Progenitor cell of endocrine pancreas (in vitro differentiated cells): ENCODE data around the gene GSG1. TPM values are rescaled to one million over a fixed set of nuclear protein-coding genes. Genes with fewer than 3 reads are reported as not detected.

Source experiments
- DNase-seq: peaks from one replicate; pipeline ENCODE4 v3.0.0; 2021; ENCODE audit warnings: low spot score; ENCODE audit not compliant: unreplicated experiment
- H3K27ac Mint-ChIP-seq: 2 replicates; pipeline ENCODE4 v1.8.0; 2021; ENCODE audit warnings: mild to moderate bottlenecking, moderate library complexity, mixed read lengths
- H3K27me3 Mint-ChIP-seq: 2 replicates; pipeline ENCODE4 v1.8.0; 2021; ENCODE audit warnings: mixed read lengths
- H3K36me3 Mint-ChIP-seq: 2 replicates; pipeline ENCODE4 v1.8.0; 2022; ENCODE audit warnings: mixed read lengths; ENCODE audit not compliant: insufficient read depth
- H3K4me1 Mint-ChIP-seq: 2 replicates; pipeline ENCODE4 v1.8.0; 2021; ENCODE audit warnings: low read depth, mixed read lengths
- H3K4me3 Mint-ChIP-seq: 2 replicates; pipeline ENCODE4 v1.8.0; 2021; ENCODE audit warnings: low read depth, mild to moderate bottlenecking, moderate library complexity, mixed read lengths
- H3K9me3 Mint-ChIP-seq: 2 replicates; pipeline ENCODE4 v1.8.0; 2021; ENCODE audit warnings: low read depth, mixed read lengths
- total RNA-seq: library from RNA; stranded (reverse); gene quantifications from 2 replicates; pipeline ENCODE4 v1.2.1, GENCODE V29; 2021
- TF ChIP-seq, protein P1 (sequence below): fragments of 200-600 bp; sonication (generic); IDR thresholded peaks from one replicate; pipeline ENCODE4 v1.5.0; 2021; ENCODE audit warnings: antibody characterized with exemption, mild to moderate bottlenecking; ENCODE audit not compliant: unreplicated experiment

The GSG1 gene
- total RNA-seq, 1 donor from 2014 or later = 0.46 TPM

DNA sequence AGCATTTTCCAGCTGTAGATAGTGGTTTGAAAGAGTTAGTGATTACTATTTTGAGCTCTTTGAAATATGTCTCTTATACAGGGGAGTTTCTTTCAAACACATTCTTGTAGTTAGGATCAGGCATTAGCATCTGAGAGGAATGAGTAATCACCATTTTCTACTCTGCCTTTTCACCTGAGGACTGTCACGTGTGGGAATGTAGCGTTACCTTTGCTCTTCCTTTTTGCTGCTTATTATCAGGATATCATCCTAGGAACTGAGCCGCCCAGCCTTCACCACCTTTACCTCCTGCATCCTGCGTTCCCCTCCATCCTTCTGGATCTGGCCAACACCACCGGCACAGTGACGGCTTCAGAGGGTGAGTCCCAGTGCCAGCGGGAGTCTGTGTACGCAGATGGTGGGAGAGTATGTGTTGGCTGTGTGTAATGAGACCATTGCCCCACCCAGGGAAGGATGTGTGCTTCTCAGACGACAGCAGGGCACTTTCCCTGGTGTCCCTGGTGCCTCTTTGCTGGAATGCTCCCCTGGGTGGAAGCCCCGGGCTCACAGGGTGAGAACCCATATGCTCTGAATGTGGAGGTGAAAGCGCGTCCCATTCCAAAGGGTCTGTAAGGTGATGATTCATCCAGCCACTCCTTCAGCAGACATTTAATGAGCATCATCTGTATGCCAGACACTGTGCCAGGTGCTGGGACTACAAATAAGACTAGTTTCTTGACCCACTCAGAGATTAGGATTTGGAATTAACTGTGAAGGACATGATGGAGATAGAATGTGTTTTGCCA lies 27.5 kb downstream of the GSG1 start:
- Mint-ChIP-seq H3K27ac (no peak overlapping the region), H3K4me3 (no peak overlapping the region), H3K36me3 (peaks cover 42% of the 10 kb centered on the region), H3K4me1 (no peaks in the 10 kb centered on the region), H3K9me3 (no peaks in the 10 kb centered on the region), H3K27me3 (no peaks in the 10 kb centered on the region)
- DNase-seq = no peak
- TF ChIP-seq, protein P1, sequence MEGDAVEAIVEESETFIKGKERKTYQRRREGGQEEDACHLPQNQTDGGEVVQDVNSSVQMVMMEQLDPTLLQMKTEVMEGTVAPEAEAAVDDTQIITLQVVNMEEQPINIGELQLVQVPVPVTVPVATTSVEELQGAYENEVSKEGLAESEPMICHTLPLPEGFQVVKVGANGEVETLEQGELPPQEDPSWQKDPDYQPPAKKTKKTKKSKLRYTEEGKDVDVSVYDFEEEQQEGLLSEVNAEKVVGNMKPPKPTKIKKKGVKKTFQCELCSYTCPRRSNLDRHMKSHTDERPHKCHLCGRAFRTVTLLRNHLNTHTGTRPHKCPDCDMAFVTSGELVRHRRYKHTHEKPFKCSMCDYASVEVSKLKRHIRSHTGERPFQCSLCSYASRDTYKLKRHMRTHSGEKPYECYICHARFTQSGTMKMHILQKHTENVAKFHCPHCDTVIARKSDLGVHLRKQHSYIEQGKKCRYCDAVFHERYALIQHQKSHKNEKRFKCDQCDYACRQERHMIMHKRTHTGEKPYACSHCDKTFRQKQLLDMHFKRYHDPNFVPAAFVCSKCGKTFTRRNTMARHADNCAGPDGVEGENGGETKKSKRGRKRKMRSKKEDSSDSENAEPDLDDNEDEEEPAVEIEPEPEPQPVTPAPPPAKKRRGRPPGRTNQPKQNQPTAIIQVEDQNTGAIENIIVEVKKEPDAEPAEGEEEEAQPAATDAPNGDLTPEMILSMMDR = no peak

DNA sequence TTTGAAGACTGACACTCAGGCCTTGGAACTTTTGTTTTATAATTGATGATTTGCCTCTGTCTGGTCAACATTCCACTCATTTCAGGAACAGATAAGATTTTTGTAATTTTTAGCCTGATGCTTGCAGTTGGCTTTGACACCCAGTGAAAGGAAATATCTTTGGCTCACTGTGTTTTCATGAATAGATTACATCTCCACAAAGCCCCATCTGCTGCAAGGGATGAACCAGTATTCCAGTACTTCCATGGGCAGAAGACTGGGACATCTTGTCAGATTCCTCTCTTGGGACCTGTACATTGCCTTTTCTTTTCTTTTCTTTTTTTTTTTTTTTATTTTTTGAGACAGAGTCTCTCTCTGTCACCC lies 28.4 kb downstream of the GSG1 start:
- Mint-ChIP-seq H3K36me3 (peaks cover 36% of the 10 kb centered on the region), H3K9me3 (no peaks in the 10 kb centered on the region), H3K27me3 (no peaks in the 10 kb centered on the region), H3K27ac (no peak overlapping the region), H3K4me1 (no peaks in the 10 kb centered on the region), H3K4me3 (no peak overlapping the region)
- no peak for DNase-seq
- TF ChIP-seq, protein P1 = no peak

DNA sequence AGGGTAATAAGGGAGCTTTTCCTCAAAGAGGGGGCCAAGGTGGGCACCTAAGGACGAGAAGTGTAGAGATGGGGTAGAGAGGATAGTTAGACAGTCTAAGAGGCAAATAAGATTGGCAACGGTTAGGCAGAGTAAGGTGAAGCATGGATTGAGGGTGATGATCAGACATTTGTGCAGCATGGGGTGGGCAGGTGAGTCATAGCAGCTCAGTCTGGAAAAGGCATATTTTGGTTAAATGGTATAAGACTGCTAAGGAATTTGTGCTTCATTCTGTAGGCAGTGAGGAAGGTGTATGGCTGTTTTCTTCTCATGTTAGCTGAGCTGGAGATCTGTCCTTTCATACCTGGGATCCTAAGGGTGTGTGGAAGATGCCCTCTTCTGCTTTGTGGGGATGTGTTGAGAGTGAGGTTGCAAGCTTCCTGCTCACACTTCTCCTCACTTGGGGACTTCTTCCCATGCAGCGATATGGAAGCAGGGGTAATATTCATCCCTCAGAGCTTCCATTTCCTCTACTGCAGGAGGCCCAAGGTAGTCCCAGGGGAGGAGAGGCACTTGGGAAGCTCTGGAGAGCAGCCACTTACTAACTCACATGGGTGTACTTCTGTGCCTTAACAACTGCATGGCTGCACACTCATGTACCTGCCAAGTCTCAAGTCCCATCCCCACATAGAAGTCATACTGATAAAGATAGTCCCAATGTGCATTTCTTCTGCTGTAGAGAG lies 28.9 kb downstream of the GSG1 start:
- H3K4me3 Mint-ChIP-seq = no peak overlapping the region
- H3K36me3 Mint-ChIP-seq = peaks cover 30% of the 10 kb centered on the region
- H3K27me3 Mint-ChIP-seq = no peaks in the 10 kb centered on the region
- H3K27ac Mint-ChIP-seq = no peak overlapping the region
- TF ChIP-seq, protein P1 = no peak
- H3K4me1 Mint-ChIP-seq = no peaks in the 10 kb centered on the region
- no peaks in the 10 kb centered on the region for H3K9me3 Mint-ChIP-seq
- no peak for DNase-seq

DNA sequence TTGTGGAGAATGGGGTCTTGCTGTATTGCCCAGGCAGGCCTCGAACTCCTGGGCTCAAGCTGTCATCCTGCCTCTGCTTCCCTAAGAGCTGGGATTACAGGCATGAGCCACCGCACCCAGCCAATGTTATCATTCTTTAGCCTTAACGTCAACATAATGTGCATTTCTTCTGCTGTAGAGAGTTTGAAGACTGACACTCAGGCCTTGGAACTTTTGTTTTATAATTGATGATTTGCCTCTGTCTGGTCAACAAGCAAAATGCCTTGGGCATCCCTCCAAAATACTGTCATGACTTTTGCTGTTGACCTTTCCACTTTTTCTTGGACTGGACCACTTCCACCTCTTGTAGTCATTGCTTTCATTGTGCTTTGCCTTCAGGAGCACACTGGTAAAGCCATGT lies 30.3 kb downstream of the GSG1 start:
- no peaks in the 10 kb centered on the region for H3K27me3 Mint-ChIP-seq

More for the DNA sequence above, 30.3 kb downstream of the GSG1 start:
- peaks cover 23% of the 10 kb centered on the region for H3K36me3 Mint-ChIP-seq
- H3K27ac Mint-ChIP-seq = no peak overlapping the region
- peaks cover 1% of the 10 kb centered on the region for H3K4me1 Mint-ChIP-seq
- TF ChIP-seq, protein P1 = no peak
- no peak overlapping the region for H3K4me3 Mint-ChIP-seq
- H3K9me3 Mint-ChIP-seq = no peaks in the 10 kb centered on the region
- DNase-seq = no peak
